Measurements from ENCODE around the gene GNG2. TPM values are rescaled to one million over a fixed set of nuclear protein-coding genes. Genes with fewer than 3 reads are reported as not detected.

The GNG2 gene
- total RNA-seq, 1 experiment from 2014 or later = 7.0 TPM

GRCh38 chr14:52010173-52010693, 149.8 kb downstream of the GNG2 start:
- Histone ChIP-seq H3K56ac (ENCODE audit: insufficient read length, low read depth, low read length) (no peak overlapping the region), H3K18ac (ENCODE audit: insufficient read length, low read depth, low read length) (no peak overlapping the region), H2BK15ac (ENCODE audit: low read depth, low read length) (no peak overlapping the region), H3T11ph (ENCODE audit: low read length) (no peak overlapping the region), H3K79me2 (ENCODE audit: insufficient read depth, low read length) (no peaks in the 10 kb centered on the region), H3K79me1 (ENCODE audit: insufficient read depth, low read depth, low read length, poor library complexity, severe bottlenecking) (no peaks in the 10 kb centered on the region), H3K9ac (ENCODE audit: extremely low read depth, insufficient read length, low read length) (no peak overlapping the region), H2BK12ac (ENCODE audit: insufficient read length, low read depth, low read length) (no peak overlapping the region), H4K8ac (replicated peaks; ENCODE audit: insufficient read length, low read depth, low read length) (no peak overlapping the region), H2BK20ac (ENCODE audit: low read depth, low read length, poor library complexity, severe bottlenecking) (no peak overlapping the region), H2BK5ac (ENCODE audit: insufficient read length, low read length) (no peak overlapping the region), H3K23me2 (ENCODE audit: insufficient read length, low read depth, low read length, poor library complexity, severe bottlenecking) (no peaks in the 10 kb centered on the region), H3K4me1 (ENCODE audit: insufficient read depth, low read length) (peaks cover 2% of the 10 kb centered on the region; the same call in 1 of the 2 replicates), H2BK120ac (ENCODE audit: low read depth, low read length, poor library complexity, severe bottlenecking) (no peak overlapping the region), H3K4ac (ENCODE audit: low read depth, low read length) (no peak overlapping the region), H2AK5ac (ENCODE audit: insufficient read length, low read length) (no peak overlapping the region), H4K20me1 (ENCODE audit: control insufficient read depth, insufficient read depth, insufficient read length) (no peaks in the 10 kb centered on the region), H4K5ac (ENCODE audit: insufficient read length, low read depth, low read length) (no peak overlapping the region), H3K14ac (ENCODE audit: insufficient read depth, low read length) (no peak overlapping the region), H3K27ac (ENCODE audit: insufficient read length, low read depth, low read length) (no peak overlapping the region), H4K91ac (ENCODE audit: insufficient read length, low read depth, low read length) (no peak overlapping the region), H3K4me2 (ENCODE audit: insufficient read depth, insufficient read length, low read length) (no peak overlapping the region), H2AFZ (ENCODE audit: low read length) (no peak overlapping the region), H3K27me3 (ENCODE audit: insufficient read depth, low read length) (no peaks in the 10 kb centered on the region), H3K9me3 (ENCODE audit: control insufficient read depth, low read depth, low read length) (no peaks in the 10 kb centered on the region), H3K23ac (ENCODE audit: insufficient read length, low read depth, low read length) (no peak overlapping the region)
- no peak for DNase-seq
- Mint-ChIP-seq H3K4me1 (peaks cover 37 to 38% of the 10 kb centered on the region in 2 experiments), H3K9me3 (no peaks in the 10 kb centered on the region), H3K4me3 (no peak overlapping the region), H3K27me3 (ENCODE audit: low read depth) (no peaks in the 10 kb centered on the region), H3K36me3 (ENCODE audit: insufficient read depth in 1 of 3, low read depth in 3 of 3) (peaks cover 25 to 61% (median 50%) of the 10 kb centered on the region in 3 experiments; a peak in 6 of 7 replicates), H3K27ac (no peak overlapping the region)
- no CpG with 5 or more reads among the region's 3 CpGs for WGBS (ENCODE audit: extremely low coverage, insufficient read length, low lambda C conversion rate)
- no peak for TF ChIP-seq CTCF (conservative IDR thresholded peaks at IDR 0.05)
